ENCODE data around the gene TP63.

- TF ChIP-seq YY1 (IDR thresholded peaks at IDR 0.05; ENCODE audit: insufficient read depth, insufficient read length): no peak
- no peak for TF ChIP-seq ZNF274 (IDR thresholded peaks at IDR 0.05; ENCODE audit: low read depth, low read length)
Measured at GRCh38 chr3:189673535-189673934, 42.3 kb downstream of the TP63 start.
